Glomerular visceral epithelial cell (primary cell): Measurements from ENCODE around the gene DIDO1.

Experiments used
- DNase-seq: peaks from one replicate; pipeline ENCODE4 v3.0.0-alpha.2; 2016; ENCODE audit errors: extremely low spot score

The DIDO1 gene

DNA sequence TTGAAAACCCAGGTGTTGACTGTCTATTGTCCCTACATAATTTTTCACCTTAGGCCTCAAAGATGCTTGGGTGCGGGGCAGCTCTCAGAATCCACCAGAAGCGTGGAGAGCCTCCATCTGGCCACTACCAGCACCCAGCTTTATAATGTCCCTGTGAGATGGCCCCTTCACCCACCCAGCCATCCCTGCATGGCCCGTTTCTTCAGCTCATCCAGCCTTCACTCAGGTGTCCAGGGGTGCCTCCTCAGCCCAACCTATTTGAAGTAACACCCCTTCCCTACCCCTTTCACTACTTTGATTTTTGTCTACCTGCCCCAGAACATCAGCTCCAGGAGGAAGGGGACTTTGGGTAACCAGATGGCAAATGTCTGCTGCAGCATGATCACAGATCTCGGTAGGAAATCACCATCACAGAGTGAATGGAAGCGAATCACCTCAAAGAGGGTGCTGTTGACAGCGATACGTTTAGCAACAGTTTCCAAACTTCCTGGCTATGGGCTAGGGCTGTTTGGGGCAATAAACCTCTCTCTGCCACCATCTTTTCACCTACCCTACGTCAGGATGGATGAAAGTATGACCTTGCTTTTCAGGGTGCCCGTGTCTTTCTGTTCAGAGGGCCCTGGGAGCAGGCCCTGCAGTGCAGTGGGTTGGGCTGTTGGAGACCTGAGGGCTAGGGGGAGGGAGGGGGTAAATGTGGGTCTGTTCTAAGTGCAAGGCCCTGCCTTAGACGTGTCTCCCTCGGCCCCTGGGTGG is 25.0 kb upstream of the DIDO1 start:
- no peak for DNase-seq

DNA sequence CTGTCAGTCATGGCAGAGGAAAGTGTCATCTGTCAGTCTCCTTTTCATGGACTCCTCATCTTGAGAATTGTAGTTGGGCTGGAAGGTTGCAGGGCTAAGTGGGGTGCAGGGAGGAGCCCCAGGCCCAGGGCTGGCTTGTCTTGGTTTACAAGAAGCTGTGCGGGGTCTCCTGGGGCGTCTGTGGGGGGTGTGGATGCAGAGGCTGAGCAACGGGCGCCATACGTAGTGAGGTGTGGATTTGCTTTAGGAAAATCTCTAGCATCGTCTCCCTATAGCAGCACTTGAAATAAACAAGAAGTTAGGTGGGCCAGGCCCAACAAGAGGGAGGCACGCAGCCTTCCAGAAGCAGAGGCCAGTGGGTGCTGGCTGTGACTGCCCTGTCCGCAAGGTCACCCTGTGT is 24.4 kb upstream of the DIDO1 start:
- DNase-seq = no peak

DNA sequence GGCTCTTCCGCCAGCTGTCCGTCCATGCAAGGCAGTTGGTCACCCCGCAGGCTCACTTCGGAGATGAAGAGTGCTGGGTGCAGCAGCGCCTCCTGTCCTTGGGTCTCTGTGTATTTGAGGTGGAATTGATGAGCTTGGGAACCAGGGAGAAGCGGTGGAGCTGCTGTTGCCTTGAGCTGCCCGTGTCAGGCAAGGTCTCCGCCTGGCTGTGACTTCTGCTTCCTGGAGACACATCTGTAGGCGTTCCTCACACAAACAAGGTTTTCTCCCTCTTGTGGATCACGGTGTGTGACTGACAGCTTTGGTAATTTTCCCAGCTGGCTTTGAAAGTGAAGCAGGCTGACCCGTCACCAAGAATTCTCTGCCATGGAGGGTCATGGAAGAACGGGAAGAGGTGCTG is 23.7 kb upstream of the DIDO1 start:
- no peak for DNase-seq

DNA sequence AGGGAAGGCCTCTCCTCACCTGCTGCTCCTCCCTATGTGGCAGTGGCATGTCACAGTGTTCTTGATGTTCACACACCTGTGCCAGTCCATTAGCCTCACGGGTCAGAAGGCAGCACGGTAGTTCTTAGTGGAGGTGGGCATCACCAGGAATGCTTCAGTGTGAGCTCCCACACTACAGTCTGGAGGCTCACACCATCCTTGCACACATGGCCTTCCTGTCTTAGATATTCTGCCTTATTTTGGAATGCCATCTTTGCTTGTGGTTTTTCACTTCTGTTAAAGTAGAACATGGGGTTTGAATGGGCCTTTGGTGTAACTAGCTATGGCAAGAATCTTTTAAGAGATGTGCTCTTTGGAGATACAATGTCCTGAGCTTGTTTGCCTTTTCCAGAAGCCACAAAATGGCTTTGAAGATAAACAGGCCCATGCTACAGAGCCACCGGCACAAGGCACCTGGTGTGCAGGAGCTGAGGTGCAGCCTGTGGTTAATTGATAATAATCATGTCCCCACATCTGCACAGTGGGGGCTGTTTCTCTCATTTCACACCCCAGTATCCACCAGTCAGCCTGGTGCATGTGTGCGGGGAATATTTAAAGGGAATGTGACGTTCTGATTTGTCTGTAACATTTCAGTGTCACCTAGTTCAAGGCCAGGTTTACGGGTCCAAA is 23.0 kb upstream of the DIDO1 start:
- DNase-seq = no peak

DNA sequence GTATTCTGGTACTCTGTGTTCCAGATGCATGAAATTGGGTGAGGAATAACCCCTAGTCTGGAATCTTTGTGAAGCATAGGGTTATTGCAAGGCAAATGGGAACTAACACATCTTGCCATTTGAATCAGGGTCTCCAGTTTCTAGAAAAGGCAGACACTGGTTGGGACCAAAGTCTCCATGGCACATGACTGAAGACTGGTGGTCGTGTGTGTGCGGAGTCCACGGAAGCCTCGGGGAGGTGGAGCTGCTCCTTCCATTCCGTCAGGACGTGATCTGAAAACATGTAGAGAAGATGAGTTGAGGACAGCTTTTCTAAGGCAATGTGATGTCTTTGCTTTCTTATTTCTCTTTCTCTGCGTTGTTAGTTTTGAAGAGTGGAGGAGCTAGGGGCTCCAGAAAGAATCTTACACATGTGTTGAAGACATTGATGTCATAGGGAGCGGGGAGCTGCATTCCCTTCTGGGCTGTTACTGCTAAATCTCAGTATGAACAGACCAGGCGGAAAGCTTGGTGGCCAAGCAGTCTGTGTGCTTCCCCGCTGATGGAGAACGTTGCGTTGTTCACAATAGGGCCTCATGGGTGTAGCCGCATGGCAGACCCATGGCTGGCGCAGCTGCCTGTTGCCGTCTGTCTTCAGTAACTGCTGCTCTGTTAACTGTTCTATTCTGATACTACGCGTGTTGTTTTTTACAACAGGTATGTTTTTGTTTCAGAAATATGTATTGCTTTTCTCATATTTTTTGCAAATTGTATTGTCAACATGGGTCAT is 21.4 kb upstream of the DIDO1 start:
- DNase-seq = no peak

DNA sequence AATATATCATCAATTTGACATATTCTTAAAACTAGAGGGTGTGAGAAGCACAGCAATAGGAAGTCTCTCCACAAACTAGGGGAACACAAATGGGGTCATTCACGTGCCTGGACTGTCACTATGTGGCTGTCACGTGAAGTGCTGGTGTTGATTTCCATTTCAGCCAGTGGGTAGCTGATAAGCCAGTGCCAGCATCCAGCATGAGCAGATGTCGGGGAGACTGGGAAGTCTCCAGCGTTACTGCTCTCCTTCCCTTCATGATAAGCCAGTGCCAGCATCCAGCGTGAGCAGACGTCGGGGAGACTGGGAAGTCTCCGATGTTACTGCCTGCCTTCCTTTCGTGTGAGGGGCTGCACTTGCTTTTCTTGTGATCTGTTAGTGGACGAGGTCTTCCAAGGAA is 20.6 kb upstream of the DIDO1 start:
- DNase-seq = no peak

DNA sequence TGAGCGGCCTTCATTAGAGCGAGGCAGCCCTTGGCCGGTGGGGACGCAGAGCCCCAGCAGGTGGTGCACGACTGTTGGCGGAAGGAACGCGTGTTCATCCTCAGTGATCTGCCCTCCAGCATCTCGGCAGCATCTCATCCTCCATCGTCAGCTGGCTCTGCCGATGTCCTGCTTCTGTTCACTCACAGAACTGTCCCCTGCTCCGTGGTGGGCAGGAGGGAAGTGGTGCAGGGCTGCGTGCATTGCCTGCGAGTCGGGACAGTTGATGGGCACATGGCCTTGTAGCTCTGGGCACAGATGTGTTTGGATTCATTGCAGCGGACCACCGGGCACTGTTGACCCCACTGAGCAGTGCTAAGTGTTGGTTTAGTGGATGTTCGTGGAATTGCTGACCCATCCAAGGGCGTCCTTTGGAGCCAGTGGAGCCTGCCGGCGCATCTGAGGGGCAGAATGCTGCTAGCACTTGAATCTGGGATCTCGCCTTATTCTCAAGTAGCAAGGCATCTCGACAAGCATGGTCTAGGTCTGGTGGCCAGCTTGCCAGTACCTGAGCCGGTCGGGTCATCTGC is 19.6 kb upstream of the DIDO1 start:
- no peak for DNase-seq

DNA sequence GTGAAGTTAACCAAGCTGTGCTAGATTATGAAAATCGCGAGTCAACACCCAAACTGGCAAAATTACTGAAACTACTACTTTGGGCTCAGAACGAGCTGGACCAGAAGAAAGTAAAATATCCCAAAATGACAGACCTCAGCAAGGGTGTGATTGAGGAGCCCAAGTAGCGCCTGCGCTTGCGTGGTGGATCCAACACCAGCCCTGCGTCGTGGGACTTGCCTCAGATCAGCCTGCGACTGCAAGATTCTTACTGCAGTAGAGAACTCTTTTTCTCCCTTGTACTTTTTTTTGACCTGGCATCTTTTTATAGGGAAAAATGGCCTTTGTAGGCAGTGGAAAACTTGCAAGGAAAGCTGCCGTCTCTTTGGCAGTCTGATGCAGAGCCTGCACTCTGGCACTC is 18.4 kb upstream of the DIDO1 start:
- no peak for DNase-seq

DNA sequence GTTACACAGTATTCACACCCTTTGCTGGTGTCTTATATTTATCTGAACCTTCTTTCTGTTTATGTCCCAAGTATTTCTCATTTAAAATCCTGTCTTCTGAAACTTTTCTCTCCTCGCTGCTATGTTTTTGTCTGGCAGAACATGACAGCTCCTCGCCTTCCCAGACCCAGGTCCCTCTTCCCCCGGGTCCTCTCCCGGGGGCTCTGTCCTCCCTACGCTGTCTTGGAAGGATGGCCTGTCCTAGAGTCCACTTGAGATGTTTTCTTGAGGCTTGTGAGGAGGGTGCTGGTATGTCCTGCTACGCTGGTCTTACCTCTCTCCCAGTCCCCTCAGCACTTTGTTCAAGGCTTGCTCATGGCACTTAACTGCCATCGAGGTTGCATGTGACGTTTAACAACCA is 17.9 kb upstream of the DIDO1 start:
- DNase-seq = no peak

DNA sequence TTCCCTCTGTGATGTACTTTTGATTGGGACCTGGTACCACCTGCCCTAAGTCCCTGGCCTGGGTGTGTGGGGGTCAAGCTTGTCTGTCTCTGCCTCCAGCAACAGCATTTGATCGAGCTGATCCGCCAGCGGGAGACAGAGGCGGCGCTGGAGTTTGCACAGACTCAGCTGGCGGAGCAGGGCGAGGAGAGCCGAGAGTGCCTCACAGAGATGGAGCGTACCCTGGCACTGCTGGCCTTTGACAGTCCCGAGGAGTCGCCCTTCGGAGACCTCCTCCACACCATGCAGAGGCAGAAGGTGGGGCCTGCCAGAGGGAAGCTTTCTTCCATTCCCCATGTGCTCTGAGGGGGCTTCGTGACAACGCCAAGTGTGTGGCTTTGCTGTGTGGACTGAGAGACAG is 17.1 kb upstream of the DIDO1 start:
- no peak for DNase-seq

DNA sequence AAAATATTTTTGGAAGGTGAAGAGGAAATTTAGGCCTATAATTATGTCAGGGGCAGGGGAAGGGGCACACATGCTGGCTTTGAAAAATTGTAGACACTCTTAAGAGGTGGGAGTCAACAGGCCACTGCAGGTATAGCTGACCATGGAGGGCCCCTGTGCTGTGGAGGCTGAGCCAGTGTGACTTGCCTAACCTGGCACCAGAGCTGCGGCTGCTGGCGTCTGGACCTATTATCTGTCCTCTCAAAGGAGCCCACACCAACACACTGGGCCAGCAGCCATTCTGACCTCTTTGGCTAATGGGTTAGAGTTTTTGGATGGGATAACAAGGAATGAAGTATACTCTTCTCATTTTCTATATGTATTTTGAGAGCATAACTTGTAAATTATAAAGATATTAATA is 16.2 kb upstream of the DIDO1 start:
- DNase-seq = no peak

DNA sequence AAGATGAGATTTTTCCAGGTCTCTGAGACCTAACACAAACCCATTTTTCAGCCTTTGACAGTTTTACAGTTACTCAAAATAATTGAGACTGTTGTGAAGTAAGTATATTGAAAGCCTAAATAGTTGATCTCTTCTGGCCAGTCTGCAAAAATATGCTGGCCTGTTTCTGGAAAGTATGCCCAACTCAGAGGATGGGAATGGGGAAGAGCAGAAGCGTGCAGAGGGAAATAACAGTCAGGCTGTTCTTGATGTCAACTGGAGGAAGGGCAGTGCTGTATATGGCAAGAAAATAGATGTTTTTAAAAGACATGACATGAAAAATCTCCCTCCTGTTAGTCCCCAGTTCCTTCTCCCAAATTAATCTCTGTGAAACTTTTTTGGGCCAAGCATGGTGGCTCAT is 15.5 kb upstream of the DIDO1 start:
- DNase-seq = no peak

DNA sequence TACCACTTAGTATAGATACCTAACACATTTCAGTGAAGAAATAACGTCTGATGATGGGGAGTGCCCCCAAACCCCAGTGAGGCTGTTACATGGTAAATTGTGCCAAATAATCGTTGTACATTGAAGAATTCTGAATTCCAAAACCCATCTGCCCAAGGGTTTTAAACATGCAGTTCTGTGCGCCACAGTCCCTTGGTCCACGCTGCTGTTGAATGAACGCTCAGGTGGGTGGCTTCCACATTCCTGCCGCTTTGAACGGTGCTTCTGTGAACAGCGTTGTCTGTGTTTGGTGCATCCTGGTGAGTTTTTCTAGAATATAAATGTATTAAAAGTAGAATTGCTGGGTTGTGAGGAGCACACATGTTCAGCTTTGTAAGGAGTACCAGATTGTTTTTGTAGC is 14.6 kb upstream of the DIDO1 start:
- DNase-seq = no peak

DNA sequence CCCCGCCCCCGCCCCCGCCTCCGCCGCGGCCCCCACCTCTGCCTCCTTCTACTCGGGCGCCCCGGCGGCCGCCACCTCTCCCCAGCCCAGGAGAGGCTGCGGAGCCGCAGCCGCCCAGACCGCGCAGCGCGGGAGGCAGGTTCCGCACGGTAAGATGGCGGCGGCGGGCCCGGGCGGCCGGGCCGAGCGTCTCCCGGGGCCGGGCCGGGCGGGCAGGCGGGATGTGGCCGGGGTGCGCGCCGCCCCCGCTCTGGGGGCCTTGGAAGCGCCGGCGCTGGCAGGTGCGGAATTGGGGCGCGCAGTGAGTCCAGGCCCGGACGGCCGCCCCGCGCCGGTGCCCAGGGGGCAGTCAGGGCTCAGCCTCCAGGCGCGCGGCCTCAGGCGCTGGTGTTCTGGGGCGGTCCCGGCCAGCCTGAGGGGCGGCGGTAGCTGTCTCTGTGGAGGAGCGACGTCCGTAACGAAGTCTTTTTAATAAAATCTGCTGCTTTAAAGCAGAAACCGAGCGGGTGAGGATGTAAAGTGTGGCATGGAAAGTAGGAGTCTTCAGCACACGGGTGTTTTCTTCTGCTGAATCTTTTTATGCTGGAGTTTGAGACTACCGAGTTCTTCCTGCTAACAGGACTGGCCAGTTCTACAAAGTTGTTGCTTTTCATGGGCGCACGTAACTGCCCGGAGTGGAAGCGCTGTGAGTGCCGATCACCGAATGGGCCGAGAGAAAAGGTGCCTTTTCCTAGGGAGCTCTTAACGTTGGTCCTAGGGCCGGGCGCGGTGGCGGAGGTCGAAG is 12.0 kb upstream of the DIDO1 start, which contains the start of gene GID8:
TSS of gene GID8 (plus strand) at position 43 of the 784 bp plus-strand sequence. CDS start 3,356 bp downstream, outside the sequence.
- DNase-seq = peak; percentile 59

DNA sequence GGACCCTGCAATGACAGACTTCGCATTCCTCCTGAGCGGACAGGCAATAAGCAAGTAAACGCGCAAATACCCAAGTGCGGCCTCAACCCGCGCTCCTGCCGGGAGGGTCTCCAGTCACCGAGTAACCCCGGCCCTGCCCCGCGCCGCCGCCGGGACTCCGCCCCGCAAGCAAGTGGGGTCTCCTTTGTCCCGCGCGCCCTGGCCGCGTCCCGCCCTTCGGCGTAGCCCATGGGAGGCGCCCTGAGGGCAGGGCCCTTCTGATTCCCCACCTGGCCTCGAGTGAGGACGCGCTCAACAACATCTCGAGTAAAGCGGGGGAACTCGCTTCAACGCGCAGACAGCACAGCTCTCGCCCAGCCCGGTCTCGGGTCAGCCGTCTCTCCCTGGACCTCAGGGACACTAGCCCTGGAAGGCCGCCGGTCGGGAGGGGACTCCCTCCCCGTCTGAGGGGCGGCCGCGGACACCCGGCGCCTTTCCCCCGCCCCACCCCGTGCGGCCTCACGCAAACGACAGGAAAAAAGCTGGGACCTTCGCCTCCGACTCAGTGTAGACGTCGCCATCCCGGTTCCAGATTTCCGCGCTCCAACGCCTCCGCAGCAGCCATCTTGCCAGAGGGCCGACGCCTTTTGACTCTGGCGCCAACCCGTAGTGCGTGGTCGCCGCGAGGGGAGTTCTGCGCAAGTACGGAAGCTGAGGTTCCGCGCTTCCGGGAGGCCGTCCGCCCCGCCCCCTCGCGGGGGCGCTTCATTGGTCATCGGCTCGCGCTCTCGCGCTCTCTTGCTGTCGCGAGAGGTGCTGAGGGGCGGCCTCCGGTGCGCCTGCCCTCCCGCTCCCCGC is 11.2 kb upstream of the DIDO1 start:
- DNase-seq = peak; percentile 99

DNA sequence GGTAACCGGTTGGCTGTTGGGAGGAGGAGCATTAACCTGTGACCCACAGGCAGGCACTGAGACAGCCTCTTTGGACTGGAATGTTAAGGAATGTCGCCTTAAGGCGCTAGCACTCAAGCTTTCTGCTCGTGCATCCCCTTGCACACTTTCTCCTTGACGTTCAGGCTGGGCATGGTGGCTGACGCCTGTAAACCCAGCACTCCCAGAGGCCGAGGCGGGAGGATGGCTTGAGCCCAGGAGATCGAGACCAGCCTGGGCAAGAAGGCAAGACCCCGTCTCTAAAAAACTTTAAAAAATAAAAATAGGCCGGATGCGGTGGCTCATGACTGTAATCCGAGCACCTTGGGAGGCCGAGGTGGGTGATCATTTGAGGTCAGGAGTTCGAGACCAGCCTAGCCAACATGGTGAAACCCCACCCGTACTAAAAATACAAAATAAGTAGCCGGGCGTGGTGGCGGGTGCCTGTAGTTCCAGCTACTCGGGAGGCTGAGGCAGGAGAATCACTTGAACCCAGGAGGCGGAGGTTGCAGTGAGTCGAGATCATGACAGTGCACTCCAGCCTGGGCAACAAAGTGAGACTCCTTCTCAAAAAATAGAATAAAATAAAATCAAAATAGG is 9.8 kb upstream of the DIDO1 start:
- no peak for DNase-seq

DNA sequence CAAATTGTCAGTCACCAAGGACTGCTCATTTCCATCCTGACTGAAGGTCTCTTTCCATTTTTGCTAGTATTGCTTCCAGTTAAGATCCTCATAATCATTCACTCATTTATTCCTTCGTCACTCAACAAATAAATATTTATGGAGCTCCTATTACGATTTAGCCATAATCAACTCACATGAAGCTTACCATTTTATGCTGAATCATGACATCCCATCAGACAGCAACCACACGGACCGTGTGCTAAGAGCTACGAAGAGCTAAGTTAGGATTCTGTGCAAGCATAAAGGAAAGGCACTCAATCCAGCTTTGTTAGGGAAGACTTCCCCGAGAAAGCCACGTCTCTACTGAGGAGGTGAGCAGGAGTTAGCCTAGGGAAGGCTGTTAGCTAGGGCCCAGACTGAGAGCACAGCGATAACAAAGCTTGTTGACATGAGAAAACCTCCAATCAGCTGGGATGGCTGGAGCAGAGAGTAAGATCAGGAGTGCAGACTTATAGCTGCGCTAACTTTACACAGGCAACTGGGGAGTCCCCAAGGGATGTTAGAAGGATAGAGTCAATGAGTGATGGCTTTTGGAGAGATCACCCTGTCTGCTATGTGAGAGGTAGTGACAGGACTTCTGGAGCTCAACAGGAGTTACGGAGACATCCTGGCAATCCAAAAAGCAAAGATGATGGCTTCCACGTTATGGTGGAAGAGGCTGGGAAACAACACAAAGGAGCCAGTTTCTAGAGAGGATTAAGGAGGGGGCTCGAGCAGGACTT is 9.1 kb upstream of the DIDO1 start:
- no peak for DNase-seq

DNA sequence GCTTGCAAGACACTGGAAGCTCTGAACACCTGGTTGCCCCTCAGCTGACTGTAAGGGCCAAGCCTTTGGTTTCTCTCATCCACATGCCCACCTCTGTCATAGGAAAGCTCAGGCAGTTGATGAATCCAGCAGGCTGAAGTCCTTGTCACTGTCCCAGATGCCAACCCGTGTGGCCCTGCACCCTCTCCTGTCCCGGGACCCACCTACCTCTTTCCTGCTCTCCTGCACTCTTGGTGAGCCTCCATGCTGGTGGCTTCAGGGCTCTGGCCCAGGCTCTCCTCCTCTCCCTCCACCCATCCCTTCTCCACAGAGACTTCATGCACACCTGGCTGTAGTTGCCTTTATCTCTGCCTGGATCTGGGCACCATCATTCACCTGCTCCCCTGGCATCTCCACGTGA is 7.7 kb upstream of the DIDO1 start:
- DNase-seq = no peak

DNA sequence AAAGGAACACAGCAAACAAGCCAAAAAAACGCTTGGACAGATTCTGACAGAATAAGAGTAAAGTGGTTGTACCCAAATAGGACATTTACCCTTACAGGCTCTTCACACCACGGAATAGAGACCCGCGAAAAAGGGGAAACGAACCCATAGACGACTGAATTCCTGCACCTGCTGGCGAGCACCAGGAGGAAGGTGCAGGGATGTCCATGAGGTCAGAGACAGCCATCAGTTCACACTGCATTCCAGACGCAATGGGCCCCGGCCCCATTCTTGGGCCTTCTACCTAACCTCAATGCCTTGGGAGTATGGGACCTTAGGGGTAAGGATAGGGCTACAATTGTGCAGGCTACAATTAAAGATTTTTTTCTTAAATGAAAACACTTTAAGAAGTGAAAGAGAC is 5.2 kb upstream of the DIDO1 start:
- DNase-seq = no peak
